ENCODE measurements around the gene IL27RA. TPM values are rescaled to one million over a fixed set of nuclear protein-coding genes. Genes with fewer than 3 reads are reported as not detected.

IL27RA gene
- total RNA-seq, 1 experiment from 2014 or later = 10.2 TPM

DNA sequence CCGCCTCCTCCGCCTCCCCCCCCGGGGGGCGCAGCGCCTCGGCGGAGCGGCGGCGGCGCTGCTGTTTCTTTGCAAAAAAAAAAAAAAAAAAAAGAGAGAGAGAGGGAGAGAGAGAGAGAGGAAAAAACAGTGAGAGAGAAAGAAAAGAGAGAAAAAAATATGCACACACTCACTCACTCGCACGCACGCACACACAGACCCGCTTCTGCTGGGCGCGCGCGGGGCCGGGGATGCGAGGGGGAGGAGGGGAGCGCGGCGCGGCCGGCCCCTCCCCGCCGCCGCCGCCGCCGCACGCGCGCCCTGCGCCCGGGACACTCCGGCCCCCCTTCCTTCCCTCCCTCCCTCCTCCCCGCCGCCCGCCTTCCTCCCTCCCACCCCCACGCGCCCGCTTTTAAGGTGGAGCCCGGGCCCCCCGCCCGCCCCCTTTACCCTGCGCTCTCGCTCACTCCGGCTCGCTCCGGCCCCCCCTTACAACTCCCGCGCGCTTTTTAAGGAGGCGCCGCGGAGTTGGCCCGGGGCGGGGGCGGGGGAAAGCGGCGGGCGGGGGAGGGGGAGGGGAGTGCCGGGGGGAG is 59.0 kb downstream of the IL27RA start, which contains the start of gene SAMD1:
Gene SAMD1 (minus strand): TSS at position 243 of the 572 bp plus-strand sequence.
- POLR2A ChIA-PET = no interaction called here
- intact Hi-C loops (cut with micrococcal nuclease; ENCODE audit: unreplicated experiment) = no loop called here

GRCh38 chr19:14091081-14091812 is 59.7 kb downstream of the IL27RA start:
- no peaks in the 10 kb centered on the region for H3K27me3 ChIP-seq (ENCODE audit: control insufficient read depth, insufficient read depth, low read length)
- peak overlapping the region; percentile 64 to 66 for H3K4me3 ChIP-seq (ENCODE audit: low read depth in 2 of 2, low read length in 2 of 2)
- H3K27ac ChIP-seq (ENCODE audit: low read length) = peak overlapping the region; percentile 89
- ATAC-seq (peak; percentile 88), DNase-seq (ENCODE audit: low read depth, low spot score) (no peak)
- TF ChIP-seq POLR2AphosphoS5 (IDR thresholded peaks at IDR 0.05; ENCODE audit: low read depth, low read length) = no peak; the same call in 1 of the 2 replicates
- no peak for TF ChIP-seq REST (IDR thresholded peaks at IDR 0.05; ENCODE audit: insufficient read depth in 1 of 2, low read depth in 2 of 2, low read length in 1 of 2)
- TF ChIP-seq, protein P1, sequence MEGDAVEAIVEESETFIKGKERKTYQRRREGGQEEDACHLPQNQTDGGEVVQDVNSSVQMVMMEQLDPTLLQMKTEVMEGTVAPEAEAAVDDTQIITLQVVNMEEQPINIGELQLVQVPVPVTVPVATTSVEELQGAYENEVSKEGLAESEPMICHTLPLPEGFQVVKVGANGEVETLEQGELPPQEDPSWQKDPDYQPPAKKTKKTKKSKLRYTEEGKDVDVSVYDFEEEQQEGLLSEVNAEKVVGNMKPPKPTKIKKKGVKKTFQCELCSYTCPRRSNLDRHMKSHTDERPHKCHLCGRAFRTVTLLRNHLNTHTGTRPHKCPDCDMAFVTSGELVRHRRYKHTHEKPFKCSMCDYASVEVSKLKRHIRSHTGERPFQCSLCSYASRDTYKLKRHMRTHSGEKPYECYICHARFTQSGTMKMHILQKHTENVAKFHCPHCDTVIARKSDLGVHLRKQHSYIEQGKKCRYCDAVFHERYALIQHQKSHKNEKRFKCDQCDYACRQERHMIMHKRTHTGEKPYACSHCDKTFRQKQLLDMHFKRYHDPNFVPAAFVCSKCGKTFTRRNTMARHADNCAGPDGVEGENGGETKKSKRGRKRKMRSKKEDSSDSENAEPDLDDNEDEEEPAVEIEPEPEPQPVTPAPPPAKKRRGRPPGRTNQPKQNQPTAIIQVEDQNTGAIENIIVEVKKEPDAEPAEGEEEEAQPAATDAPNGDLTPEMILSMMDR (IDR thresholded peaks at IDR 0.05) = peak; percentile 63
- TF ChIP-seq SIN3A (IDR thresholded peaks at IDR 0.05; ENCODE audit: borderline replicate concordance, insufficient read depth, low read depth, low read length) = peak; percentile 33; the same call in 1 of the 2 replicates
- TF ChIP-seq TCF7L2 (IDR thresholded peaks at IDR 0.05; ENCODE audit: low read depth, low read length) = no peak
- CTCF ChIA-PET = no interaction called here
- no TSS peak for BruUV-seq (replicated peaks)
- POLR2A ChIA-PET = no interaction called here
- H3K36me3 ChIP-seq (ENCODE audit: control insufficient read depth, insufficient read depth, low read length) = no peaks in the 10 kb centered on the region; the same call in 1 of the 2 replicates
- in situ Hi-C loops (cut with HindIII; ENCODE audit: low pct_unique_long_range_greater_than_20kb, low sequenced_read_pairs) = no loop called here
- H3K9me3 ChIP-seq (ENCODE audit: control insufficient read depth, insufficient read depth, low read depth, low read length) = peaks cover 3% of the 10 kb centered on the region; the same call in 1 of the 2 replicates
- intact Hi-C loops (cut with micrococcal nuclease; ENCODE audit: unreplicated experiment) = no loop called here
- H3K4me1 ChIP-seq (ENCODE audit: control insufficient read depth, insufficient read depth, low read length) = peaks cover 4% of the 10 kb centered on the region

More for the DNA sequence above, 59.0 kb downstream of the IL27RA start, which contains the start of gene SAMD1:
- Histone ChIP-seq H3K36me3 (ENCODE audit: control insufficient read depth, insufficient read depth, low read length) (no peaks in the 10 kb centered on the region; the same call in 1 of the 2 replicates), H3K9me3 (ENCODE audit: control insufficient read depth, insufficient read depth, low read depth, low read length) (peaks cover 3% of the 10 kb centered on the region; the same call in 1 of the 2 replicates), H3K4me3 (ENCODE audit: low read depth in 2 of 2, low read length in 2 of 2) (peak within 1 kb of the TSS; percentile 64 to 66), H3K4me1 (ENCODE audit: control insufficient read depth, insufficient read depth, low read length) (peaks cover 4% of the 10 kb centered on the region), H3K27me3 (ENCODE audit: control insufficient read depth, insufficient read depth, low read length) (no peaks in the 10 kb centered on the region), H3K27ac (ENCODE audit: low read length) (peak within 1 kb of the TSS; percentile 89)
- DNase-seq (ENCODE audit: low read depth, low spot score) (no peak), ATAC-seq (peak; percentile 76)
- in situ Hi-C loops (cut with HindIII; ENCODE audit: low pct_unique_long_range_greater_than_20kb, low sequenced_read_pairs) = no loop called here
- TF ChIP-seq REST (IDR thresholded peaks at IDR 0.05; ENCODE audit: insufficient read depth in 1 of 2, low read depth in 2 of 2, low read length in 1 of 2) = no peak
- TF ChIP-seq SIN3A (IDR thresholded peaks at IDR 0.05; ENCODE audit: borderline replicate concordance, insufficient read depth, low read depth, low read length) = peak; percentile 18; the same call in 1 of the 2 replicates
- CTCF ChIA-PET = no interaction called here
- no TSS peak for BruUV-seq (replicated peaks)

Measured in Panc1 (cell line).